Naive thymus-derived CD8-positive, alpha-beta T cell (primary cell): ENCODE measurements around the gene LAPTM5. TPM values are rescaled to one million over a fixed set of nuclear protein-coding genes. Genes with fewer than 3 reads are reported as not detected.
A peak's percentile ranks its signal among the peaks of the same experiment; 100 is the strongest.

Experiments
- ATAC-seq, 2 donors: fragments of 150-1000 bp; cut with Tn5 transposase in 1 of 2; sonication (Bioruptor Pico), chemical (Tn5 transposase) in 1 of 2; 1 replicate in 1 of 2; 2 replicates in 1 of 2; pipeline ENCODE4 v1.10.0; 2021; ENCODE audit warnings: mild to moderate bottlenecking in 2 of 2, moderate library complexity in 2 of 2
- POLR2A ChIA-PET: fragments of 350-600 bp; sonication (Branson Sonifier 250); formaldehyde crosslinking; loops from one replicate; lab custom pipeline; 2021; ENCODE audit warnings: antibody characterized with exemption; lab: Charles Lee
- DNase-seq, 10 donors: peaks; one replicate each; pipeline versions ENCODE4 v3.0.0 to v3.0.0-alpha.2; 2020 to 2022
- H3K27ac Mint-ChIP-seq, 10 donors: one replicate each; pipeline ENCODE4 v1.8.0; 2020 to 2022; ENCODE audit warnings: mild to moderate bottlenecking in 10 of 10, mixed read lengths in 10 of 10, moderate library complexity in 4 of 10, inconsistent platforms in 1 of 10
- H3K27me3 Mint-ChIP-seq, 5 donors: one replicate each; pipeline ENCODE4 v1.8.0; 2021 to 2022; ENCODE audit warnings: mixed read lengths in 5 of 5
- H3K36me3 Mint-ChIP-seq, 3 donors: one replicate each; pipeline ENCODE4 v1.8.0; 2020 to 2022; ENCODE audit warnings: mixed read lengths in 3 of 3, mild to moderate bottlenecking in 2 of 3, inconsistent platforms in 1 of 3
- H3K4me1 Mint-ChIP-seq, 4 donors: one replicate each; pipeline ENCODE4 v1.8.0; 2021 to 2022; ENCODE audit warnings: mixed read lengths in 4 of 4
- H3K4me3 Mint-ChIP-seq, 10 donors: one replicate each; pipeline ENCODE4 v1.8.0; 2020 to 2022; ENCODE audit warnings: mild to moderate bottlenecking in 10 of 10, mixed read lengths in 10 of 10, moderate library complexity in 6 of 10, inconsistent platforms in 1 of 10
- H3K9me3 Mint-ChIP-seq, 9 donors: one replicate each; pipeline ENCODE4 v1.8.0; 2020 to 2022; ENCODE audit warnings: mixed read lengths in 9 of 9, mild to moderate bottlenecking in 3 of 9, inconsistent platforms in 1 of 9, moderate library complexity in 1 of 9
- polyA plus RNA-seq, 3 donors: library from polyadenylated mRNA; unstranded; fragments of 300-500 nt; fragmentation: Illumina TruSeq; gene quantifications; one replicate each; pipeline ENCODE4 v1.2.3, GENCODE V29; 2021
- total RNA-seq, 8 experiments: library from RNA in 2 of 8; stranded (reverse) in 2 of 8; gene quantifications; one replicate each; pipeline ENCODE4 v1.2.3 and lab custom pipeline; 2021 to 2026

The LAPTM5 gene
- total and polyA plus RNA-seq, 5 experiments from 2014 or later, result 534 to 602 (median 565) TPM

DNA sequence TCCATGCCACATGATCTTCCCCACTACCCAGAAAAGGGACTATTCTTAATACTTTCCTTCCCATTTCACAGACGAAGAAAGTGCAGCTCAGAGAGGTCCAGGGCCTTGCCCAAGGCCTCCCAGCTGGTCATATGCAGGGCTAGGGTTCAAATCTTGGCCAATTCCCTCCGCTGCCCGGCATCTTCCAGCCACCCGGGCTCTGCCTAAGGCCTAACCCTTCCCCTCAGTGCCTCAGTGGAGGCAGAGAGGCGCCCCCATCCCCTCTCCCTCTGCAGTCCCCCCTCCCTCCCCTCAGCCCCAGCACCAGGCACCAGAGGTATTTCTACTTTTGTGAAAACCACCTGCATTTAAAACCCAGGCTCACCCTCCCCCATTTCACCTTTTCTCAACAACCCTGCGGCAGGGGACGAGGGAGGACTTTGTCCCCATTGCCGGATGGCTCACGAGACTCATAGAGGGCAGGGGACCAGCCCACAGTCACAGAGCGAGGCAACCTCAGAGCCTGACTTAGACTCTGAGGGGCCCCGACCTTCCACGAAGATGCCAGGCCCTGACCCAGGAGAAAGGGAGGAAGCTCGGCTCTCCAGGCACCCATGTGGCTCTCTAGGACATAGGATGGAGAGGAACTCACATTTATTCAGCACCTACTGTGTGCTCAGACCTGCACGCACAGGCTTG is 12.3 kb downstream of the LAPTM5 start:
- Mint-ChIP-seq H3K4me3 (peak overlapping the region; percentile 72 to 100 (median 98)), H3K4me1 (peaks cover 75 to 100% (median 99%) of the 10 kb centered on the region in 4 donors), H3K9me3 (no peaks in the 10 kb centered on the region), H3K27me3 (no peaks in the 10 kb centered on the region), H3K36me3 (peaks cover 0 to 56% (median 21%) of the 10 kb centered on the region in 3 donors), H3K27ac (peak overlapping the region; percentile 90 to 99 (median 99))
- DNase-seq (no peak), ATAC-seq (no peak)
- POLR2A ChIA-PET, result interaction anchor here (0.6 to 41.4 kb wide), 4 partner anchors 8 to 1818 kb away, joined by 3 to 1432 read pairs (median 718); partner anchors contain the start of genes LAPTM5 and MATN1

DNA sequence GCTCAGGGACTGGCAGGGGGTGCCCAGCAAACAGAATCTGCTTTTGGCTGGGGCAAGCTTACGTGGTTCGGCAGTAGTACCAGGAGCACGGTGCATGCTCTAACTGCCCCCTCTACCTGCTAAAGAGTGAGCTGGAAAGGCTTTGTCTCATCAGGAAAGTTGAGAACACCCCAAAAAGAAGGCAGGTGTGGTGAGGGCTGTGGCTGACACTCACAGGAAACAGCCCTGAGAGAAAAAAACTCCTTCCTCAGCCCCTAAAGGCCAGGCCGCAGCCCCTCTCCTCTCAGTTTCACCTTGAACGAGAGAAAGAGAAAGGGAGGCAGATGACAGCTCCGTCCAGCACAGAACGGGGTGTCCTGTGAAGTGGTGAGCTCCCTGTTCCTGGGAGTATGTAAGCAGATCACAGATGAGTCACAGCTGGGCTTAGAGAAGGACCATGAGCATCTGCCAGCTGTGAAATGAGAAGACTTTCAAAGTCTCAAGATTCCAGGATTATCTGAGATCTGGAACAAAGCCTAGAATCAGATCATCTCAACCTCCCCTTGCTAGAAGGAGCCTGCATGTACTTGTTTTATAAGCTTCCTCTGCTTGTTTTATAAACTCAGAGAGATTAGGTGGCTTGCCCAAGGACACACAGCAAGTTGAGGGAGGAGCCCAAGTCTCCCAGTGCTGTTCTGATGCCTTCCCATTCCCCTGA is 13.4 kb downstream of the LAPTM5 start:
- peak in 4 of 10 donors; percentile 45 to 73 (median 52) for DNase-seq
- no peaks in the 10 kb centered on the region for H3K27me3 Mint-ChIP-seq
- peaks cover 0 to 58% (median 19%) of the 10 kb centered on the region in 3 donors for H3K36me3 Mint-ChIP-seq
- no peaks in the 10 kb centered on the region for H3K9me3 Mint-ChIP-seq
- peak overlapping the region; percentile 90 to 99 (median 99) for H3K27ac Mint-ChIP-seq
- peak; percentile 43 to 62 for ATAC-seq
- POLR2A ChIA-PET, result interaction anchor here (0.6 to 41.4 kb wide), 9 partner anchors 6 to 1817 kb away, joined by 3 to 1432 read pairs (median 5); partner anchors contain the start of genes KPNA6, LAPTM5 and MATN1
- peak overlapping the region; percentile 72 to 99 (median 94) for H3K4me3 Mint-ChIP-seq
- peaks cover 68 to 100% (median 99%) of the 10 kb centered on the region in 4 donors for H3K4me1 Mint-ChIP-seq

DNA sequence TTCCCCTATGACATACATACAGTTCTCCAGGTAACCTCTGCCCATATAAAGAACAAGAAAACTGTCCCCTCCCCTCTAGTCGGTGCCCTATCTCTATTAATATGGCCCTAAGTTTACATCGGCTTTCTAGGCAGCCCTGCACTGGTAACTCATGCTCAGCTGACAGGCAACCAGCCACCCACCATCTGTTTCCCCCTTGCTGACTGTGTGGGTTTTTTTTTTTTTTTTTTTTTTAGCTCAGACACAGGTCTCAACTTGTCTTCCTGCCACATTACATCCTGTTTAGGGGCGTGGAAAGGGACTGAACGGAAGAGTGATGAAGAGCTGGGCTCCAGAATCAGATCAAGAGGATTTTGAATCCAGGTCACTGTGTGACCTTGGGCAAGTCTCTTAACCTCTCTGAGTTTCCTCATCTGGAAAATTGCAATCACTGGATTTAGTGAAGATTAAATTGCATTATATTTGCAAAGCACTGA is 14.0 kb downstream of the LAPTM5 start:
- POLR2A ChIA-PET, result interaction anchor here (0.6 to 41.4 kb wide), 9 partner anchors 6 to 1765 kb away, joined by 3 to 1432 read pairs (median 5); partner anchors contain the start of genes KPNA6, LAPTM5 and MATN1
- Mint-ChIP-seq H3K36me3 (peaks cover 3 to 58% (median 23%) of the 10 kb centered on the region in 3 donors), H3K9me3 (peaks cover 0 to 1% (median 0%) of the 10 kb centered on the region in 9 donors), H3K27me3 (no peaks in the 10 kb centered on the region), H3K27ac (peak overlapping the region; percentile 90 to 99 (median 99)), H3K4me3 (peak overlapping the region; percentile 72 to 99 (median 94)), H3K4me1 (peaks cover 65 to 100% (median 99%) of the 10 kb centered on the region in 4 donors)
- DNase-seq (peak; percentile 51 to 92 (median 78)), ATAC-seq (peak; percentile 75 to 88)

DNA sequence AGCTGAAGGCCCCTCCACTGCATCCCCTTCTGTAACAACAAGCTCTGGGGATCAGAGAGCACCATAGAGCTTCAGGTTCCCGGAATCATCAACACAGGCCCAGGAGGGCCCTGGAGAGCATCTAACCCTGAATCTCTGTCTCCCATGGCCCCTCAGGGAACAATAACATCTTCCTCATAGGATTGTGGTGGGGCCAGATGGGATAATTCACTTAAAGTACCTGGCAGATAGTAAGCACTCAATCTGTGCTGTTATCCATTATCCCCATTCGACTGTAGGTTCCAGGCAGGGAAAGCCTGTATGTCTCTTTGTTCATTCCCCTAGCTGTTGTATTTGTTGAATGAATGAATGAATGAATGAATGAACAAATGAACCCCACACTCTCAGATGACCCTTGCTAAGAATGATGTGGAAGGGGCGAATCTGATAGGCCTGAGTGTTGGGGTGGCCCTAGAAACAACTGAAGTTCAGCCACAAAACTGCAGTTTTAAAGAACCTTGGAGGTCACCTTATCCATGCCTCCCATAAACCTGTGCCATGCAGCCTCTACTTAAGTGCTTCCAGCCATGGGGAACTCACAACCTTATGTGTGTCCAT is 14.5 kb downstream of the LAPTM5 start:
- Mint-ChIP-seq H3K9me3 (peaks cover 0 to 3% (median 0%) of the 10 kb centered on the region in 9 donors), H3K4me1 (peaks cover 64 to 100% (median 98%) of the 10 kb centered on the region in 4 donors), H3K4me3 (peak overlapping the region; percentile 72 to 99 (median 94)), H3K36me3 (peaks cover 4 to 59% (median 29%) of the 10 kb centered on the region in 3 donors), H3K27ac (peak overlapping the region; percentile 90 to 99 (median 99)), H3K27me3 (no peaks in the 10 kb centered on the region)
- POLR2A ChIA-PET, result interaction anchor here (0.6 to 41.4 kb wide), 6 partner anchors 5 to 1637 kb away, joined by 3 to 1432 read pairs (median 14); partner anchors contain the start of genes LAPTM5 and MATN1
- ATAC-seq (no peak), DNase-seq (no peak)

DNA sequence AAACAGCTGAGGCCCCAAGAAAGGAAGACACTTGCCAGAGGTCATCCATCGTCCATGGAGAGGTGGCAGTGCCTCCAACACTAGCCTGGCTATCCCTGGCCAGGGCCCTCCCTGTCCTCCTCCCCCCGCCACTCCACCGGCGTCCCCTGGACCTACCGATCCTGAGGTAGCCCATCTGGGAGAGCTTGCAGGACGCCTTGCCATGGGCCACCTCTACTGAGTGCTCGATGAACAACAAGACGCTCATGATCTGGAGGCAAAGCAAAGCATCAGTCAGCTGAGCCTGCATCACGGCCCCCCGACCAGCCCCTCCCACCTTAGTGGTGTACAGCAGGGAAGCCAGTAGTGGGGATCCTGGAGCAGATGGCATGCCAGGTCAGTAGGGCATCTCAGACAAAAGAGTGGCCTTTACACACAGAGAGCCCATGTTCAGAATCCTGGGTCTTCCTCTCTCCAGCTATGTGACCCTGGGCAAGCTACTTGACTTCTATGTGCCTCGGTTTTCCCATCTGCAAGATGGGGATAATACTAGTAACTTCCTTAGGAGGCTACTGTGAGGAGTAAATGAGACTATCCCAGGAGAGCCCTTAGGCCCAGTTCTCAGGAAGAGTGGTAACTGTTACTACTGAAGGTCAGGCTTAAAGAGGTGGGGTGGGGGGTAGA is 15.1 kb downstream of the LAPTM5 start:
- DNase-seq (no peak), ATAC-seq (no peak)
- peak overlapping the region; percentile 90 to 99 (median 99) for H3K27ac Mint-ChIP-seq
- peaks cover 65 to 100% (median 97%) of the 10 kb centered on the region in 4 donors for H3K4me1 Mint-ChIP-seq
- no peaks in the 10 kb centered on the region for H3K27me3 Mint-ChIP-seq
- H3K4me3 Mint-ChIP-seq, result peak overlapping the region in 9 of 10 donors; percentile 47 to 98 (median 74)
- H3K9me3 Mint-ChIP-seq, result peaks cover 0 to 3% (median 0%) of the 10 kb centered on the region in 9 donors
- POLR2A ChIA-PET, result interaction anchor here (0.6 to 41.4 kb wide), 4 partner anchors 5 to 168 kb away, joined by 3 to 1432 read pairs (median 726); partner anchors contain the start of genes LAPTM5 and MATN1
- peaks cover 4 to 60% (median 30%) of the 10 kb centered on the region in 3 donors for H3K36me3 Mint-ChIP-seq

DNA sequence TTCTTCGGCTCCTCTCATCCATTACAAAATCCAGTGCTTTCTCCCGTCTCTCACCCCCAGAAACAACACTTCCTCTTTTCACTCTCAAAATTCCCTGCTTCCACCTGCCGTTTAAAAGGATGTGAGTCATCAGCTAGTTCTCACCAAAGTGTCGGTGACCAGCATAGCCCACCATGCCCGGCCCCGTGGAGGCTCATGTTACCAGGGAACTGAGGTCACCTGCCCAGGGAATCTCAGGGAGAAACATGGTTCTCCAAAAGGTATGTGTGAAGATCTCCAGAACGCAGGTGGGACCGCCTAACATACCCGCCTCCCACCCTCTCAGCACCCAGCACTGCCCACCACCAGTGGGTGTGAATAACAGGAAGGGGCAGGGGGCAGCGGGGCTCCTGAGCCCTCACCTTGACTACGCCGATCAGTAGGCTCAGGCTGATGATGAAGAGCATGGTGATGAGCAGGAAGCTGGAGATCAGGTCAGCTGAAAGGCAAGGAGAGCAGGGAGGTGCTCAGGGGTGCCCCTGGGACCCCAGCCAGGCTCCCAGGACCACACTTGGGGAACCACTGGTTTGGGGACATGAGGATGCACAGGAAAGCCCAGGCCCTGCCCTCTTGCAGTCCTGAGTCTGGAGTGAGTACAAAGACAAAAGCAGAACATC is 16.2 kb downstream of the LAPTM5 start:
- POLR2A ChIA-PET, result interaction anchor here (30.9 to 41.4 kb wide), 2 partner anchors 4 to 14 kb away, joined by 1432 read pairs; partner anchors contain the start of genes LAPTM5 and MATN1
- H3K9me3 Mint-ChIP-seq, result peaks cover 0 to 3% (median 0%) of the 10 kb centered on the region in 9 donors
- DNase-seq (no peak), ATAC-seq (no peak)
- peak overlapping the region; percentile 16 to 92 (median 74) for H3K4me3 Mint-ChIP-seq
- H3K27ac Mint-ChIP-seq, result peak overlapping the region; percentile 90 to 99 (median 93)
- H3K27me3 Mint-ChIP-seq, result no peaks in the 10 kb centered on the region
- peaks cover 8 to 61% (median 37%) of the 10 kb centered on the region in 3 donors for H3K36me3 Mint-ChIP-seq
- H3K4me1 Mint-ChIP-seq, result peaks cover 59 to 100% (median 90%) of the 10 kb centered on the region in 4 donors

DNA sequence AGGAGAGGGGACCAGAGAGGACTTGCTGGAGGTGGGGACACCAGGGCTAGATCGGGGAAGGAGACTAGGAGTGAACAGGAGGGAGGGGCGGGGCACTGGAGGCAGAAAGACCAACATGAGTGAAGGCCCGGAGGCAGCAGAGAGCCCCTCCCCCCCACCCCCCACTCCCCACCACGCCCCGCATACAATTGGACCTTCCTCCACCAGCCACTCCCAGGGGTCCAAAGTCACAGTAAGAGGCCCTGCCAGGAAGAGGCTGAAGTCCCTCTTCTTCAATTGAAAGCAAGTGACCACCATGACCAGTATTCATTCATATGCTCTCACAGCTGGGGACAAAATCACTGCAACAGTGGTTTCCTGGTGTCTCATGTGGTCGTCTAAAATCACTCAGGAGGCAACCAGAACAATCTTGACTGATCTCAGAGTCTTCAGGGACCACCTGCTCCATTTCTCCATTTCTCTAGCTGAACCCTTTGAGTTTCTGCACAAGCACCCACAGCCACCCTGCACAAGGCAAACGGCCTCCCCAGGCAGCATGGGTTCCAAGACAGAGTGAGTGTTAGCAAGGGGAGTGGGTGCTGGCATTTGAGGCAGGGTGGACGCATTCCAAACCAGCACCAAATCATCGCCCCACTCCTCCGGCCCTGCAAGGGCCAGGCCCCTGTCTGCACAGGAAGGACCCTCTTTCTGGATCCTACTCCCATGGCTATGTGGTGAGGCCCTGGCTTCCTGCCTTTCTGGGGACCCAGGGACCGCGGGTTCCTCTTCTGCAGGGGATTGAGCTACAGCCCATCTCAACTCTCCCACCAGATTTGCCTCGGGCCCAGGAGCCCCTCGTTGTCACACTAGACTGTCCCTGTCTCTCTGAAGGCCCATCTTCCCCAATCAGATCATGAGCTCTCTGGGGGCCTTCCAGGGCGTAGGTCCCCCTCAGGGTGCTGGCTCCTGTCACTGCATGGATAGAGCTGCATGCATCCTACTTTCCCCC is 17.0 kb downstream of the LAPTM5 start:
- Mint-ChIP-seq H3K4me3 (peak overlapping the region; percentile 16 to 92 (median 74)), H3K4me1 (peaks cover 56 to 91% (median 83%) of the 10 kb centered on the region in 4 donors), H3K36me3 (peaks cover 8 to 68% (median 41%) of the 10 kb centered on the region in 3 donors), H3K27ac (peak overlapping the region; percentile 90 to 99 (median 93)), H3K27me3 (no peaks in the 10 kb centered on the region), H3K9me3 (peaks cover 0 to 3% (median 0%) of the 10 kb centered on the region in 9 donors)
- DNase-seq (no peak), ATAC-seq (no peak)
- POLR2A ChIA-PET, result interaction anchor here (0.6 to 41.4 kb wide), 3 partner anchors 3 to 40 kb away, joined by 3 to 1432 read pairs (median 1432); partner anchors contain the start of genes LAPTM5 and MATN1

DNA sequence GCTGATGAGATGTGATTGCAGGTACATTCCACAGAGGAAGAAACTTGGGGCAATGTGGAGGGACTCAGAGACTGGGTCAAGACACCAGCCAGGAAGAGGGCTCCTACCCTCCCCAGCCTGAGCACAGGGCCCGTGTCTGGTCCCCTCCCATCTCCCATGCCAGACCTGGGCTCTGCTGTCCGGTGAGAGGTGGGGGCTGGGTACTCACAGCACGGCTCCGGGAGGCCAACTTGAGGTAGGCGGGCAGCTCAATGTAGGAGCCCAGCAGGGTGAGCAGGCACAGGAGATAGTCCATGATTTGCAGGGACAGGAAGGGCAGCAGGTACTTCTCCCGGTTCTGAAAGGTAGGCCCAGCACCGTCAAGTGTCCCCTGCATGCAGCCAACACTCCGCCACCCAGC is 18.0 kb downstream of the LAPTM5 start:
- Mint-ChIP-seq H3K4me1 (peaks cover 49 to 82% (median 76%) of the 10 kb centered on the region in 4 donors), H3K9me3 (peaks cover 0 to 3% (median 0%) of the 10 kb centered on the region in 9 donors), H3K36me3 (peaks cover 8 to 77% (median 50%) of the 10 kb centered on the region in 3 donors), H3K27me3 (no peaks in the 10 kb centered on the region), H3K27ac (peak overlapping the region; percentile 79 to 99 (median 91)), H3K4me3 (peak overlapping the region in 4 of 10 donors; percentile 11 to 92 (median 36))
- POLR2A ChIA-PET, result interaction anchor here (0.9 to 41.4 kb wide), 3 partner anchors 10 to 40 kb away, joined by 5 to 1432 read pairs (median 8); partner anchors contain the start of gene LAPTM5
- ATAC-seq (no peak), DNase-seq (no peak)

DNA sequence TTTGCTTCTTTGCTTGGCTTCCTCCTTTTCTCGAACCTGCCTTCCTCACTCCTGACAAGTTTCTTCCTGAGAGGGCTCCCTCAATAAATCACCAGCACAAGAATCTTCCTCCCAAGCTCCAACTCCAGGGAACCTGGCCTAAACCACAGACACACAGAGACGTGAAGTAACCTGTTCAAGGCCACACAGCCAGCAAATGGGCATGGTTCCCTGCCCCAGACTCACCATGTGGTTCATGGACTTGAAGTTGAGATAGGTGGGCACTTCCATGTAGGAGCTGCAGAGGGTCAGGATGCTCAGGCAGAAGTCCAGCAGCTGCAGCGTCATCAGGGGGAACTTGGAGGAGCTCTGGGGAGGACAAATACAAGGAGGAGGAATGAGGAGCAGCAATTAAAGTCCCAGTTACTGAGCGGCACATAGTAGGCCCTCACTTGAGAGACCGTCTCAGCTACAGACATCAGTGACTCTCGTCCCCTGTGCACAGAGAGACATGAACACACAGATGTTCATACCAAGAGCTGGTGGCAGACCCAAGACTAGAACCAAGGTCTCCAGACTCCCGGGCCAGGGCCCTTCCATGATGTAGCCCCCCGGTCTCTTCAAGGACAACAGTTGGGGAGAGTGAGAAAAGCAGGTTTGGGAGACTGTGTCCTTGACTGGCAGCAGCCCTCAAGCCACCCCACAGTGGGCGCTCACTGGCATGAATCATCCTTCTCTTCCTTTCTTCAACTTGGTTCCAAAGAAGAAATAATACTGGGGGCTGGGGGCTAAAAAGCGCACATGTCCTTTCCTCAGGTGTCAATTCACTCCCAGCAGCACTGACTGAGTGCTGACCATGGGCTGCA is 18.6 kb downstream of the LAPTM5 start:
- H3K4me3 Mint-ChIP-seq, result peak overlapping the region in 4 of 10 donors; percentile 11 to 39 (median 37)
- H3K27ac Mint-ChIP-seq, result peak overlapping the region; percentile 79 to 99 (median 92)
- no peak for ATAC-seq
- peaks cover 8 to 84% (median 51%) of the 10 kb centered on the region in 3 donors for H3K36me3 Mint-ChIP-seq
- H3K27me3 Mint-ChIP-seq, result no peaks in the 10 kb centered on the region
- POLR2A ChIA-PET, result interaction anchor here (0.8 to 41.4 kb wide), 4 partner anchors 9 to 48 kb away, joined by 4 to 1432 read pairs (median 6); partner anchors contain the start of gene LAPTM5
- no peak for DNase-seq
- H3K9me3 Mint-ChIP-seq, result peaks cover 0 to 3% (median 0%) of the 10 kb centered on the region in 9 donors
- peaks cover 44 to 75% (median 69%) of the 10 kb centered on the region in 4 donors for H3K4me1 Mint-ChIP-seq
